Measurements from ENCODE around the gene SLC45A3. TPM values are rescaled to one million over a fixed set of nuclear protein-coding genes. Genes with fewer than 3 reads are reported as not detected.

SLC45A3 gene
- total RNA-seq, 4 donors from 2014 or later: 12.2 to 29.1 (median 17.0) TPM

DNA sequence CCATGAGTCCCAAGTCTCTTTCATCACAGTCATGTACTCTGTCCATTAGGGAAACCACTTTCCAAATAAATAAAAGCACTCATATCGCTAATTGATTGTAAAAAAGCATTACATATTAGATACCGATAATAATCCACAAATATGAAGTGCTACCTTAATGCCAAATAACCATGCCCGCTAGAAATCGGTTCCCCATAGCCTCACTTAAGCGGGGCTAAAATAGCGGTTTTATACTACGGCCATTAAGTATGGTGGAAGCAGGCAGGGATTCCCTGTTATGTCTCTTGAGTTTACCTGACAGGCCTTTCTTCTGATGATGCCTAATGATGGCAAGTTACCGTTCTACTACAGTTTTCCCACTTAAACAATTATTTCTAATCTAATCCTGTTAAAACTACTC, 52.4 kb downstream of the SLC45A3 start:
- Histone ChIP-seq H3K27ac (no peak overlapping the region), H3K4me3 (no peak overlapping the region), H3K4me1 (peaks cover 12 to 43% (median 33%) of the 10 kb centered on the region in 4 donors), H3K27me3 (no peaks in the 10 kb centered on the region), H3K9me3 (no peaks in the 10 kb centered on the region), H3K36me3 (peaks cover 0 to 6% (median under 1%) of the 10 kb centered on the region in 4 donors)
- in situ Hi-C loops (cut with MboI; ENCODE audit: low pct_ligation_motif_present in 1 of 4, low pct_unique_long_range_greater_than_20kb in 1 of 4, low sequenced_read_pairs in 3 of 4) (no loop called here), intact Hi-C loops (cut with DNase I; ENCODE audit: low total_unique reads) (no loop called here)
- no peak for TF ChIP-seq POLR2A (IDR thresholded peaks at IDR 0.05)
- TF ChIP-seq POLR2AphosphoS5 (IDR thresholded peaks at IDR 0.05): no peak
- TF ChIP-seq, protein P1, sequence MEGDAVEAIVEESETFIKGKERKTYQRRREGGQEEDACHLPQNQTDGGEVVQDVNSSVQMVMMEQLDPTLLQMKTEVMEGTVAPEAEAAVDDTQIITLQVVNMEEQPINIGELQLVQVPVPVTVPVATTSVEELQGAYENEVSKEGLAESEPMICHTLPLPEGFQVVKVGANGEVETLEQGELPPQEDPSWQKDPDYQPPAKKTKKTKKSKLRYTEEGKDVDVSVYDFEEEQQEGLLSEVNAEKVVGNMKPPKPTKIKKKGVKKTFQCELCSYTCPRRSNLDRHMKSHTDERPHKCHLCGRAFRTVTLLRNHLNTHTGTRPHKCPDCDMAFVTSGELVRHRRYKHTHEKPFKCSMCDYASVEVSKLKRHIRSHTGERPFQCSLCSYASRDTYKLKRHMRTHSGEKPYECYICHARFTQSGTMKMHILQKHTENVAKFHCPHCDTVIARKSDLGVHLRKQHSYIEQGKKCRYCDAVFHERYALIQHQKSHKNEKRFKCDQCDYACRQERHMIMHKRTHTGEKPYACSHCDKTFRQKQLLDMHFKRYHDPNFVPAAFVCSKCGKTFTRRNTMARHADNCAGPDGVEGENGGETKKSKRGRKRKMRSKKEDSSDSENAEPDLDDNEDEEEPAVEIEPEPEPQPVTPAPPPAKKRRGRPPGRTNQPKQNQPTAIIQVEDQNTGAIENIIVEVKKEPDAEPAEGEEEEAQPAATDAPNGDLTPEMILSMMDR (IDR thresholded peaks at IDR 0.05): no peak
- TF ChIP-seq EP300 (IDR thresholded peaks at IDR 0.05; ENCODE audit: low read depth): no peak
- DNase-seq: no peak
- 93% methylated on average over 8 of the region's 8 CpGs for WGBS, 2 donors (ENCODE audit: low coverage in 1 of 2)

DNA sequence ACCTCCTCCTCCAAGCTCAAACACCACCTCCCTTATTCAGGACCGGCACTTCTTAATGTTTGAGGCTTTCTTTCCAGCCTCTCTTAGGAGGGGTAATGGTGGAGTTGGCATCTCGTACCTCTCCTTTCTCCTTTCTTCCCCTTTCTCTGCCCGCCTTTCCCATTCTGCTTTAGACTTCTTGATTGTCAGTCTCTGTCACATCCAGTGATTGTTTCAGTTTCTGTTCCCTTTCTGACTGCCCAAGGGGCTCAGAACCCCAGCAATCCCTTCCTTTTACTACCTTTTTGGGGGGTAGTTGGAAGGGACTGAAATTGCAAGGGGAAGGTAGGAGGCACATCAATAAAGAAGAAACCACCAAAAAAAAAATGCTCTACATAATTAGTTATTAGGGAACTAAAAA, 54.1 kb downstream of the SLC45A3 start:
- no peak overlapping the region for H3K4me3 ChIP-seq
- H3K27me3 ChIP-seq: no peaks in the 10 kb centered on the region
- peaks cover 0 to 19% (median 4%) of the 10 kb centered on the region in 4 donors for H3K36me3 ChIP-seq
- WGBS, 2 donors (ENCODE audit: low coverage in 1 of 2): 76 to 96% methylated on average over 3 of the region's 3 CpGs
- DNase-seq: no peak
- H3K4me1 ChIP-seq: peaks cover 7 to 34% (median 25%) of the 10 kb centered on the region in 4 donors
- no peak overlapping the region for H3K27ac ChIP-seq
- intact Hi-C loops (cut with DNase I; ENCODE audit: low total_unique reads): no loop called here
- no peaks in the 10 kb centered on the region for H3K9me3 ChIP-seq
- TF ChIP-seq EP300 (IDR thresholded peaks at IDR 0.05; ENCODE audit: low read depth) (no peak), POLR2AphosphoS5 (IDR thresholded peaks at IDR 0.05) (no peak), POLR2A (IDR thresholded peaks at IDR 0.05) (no peak)
- TF ChIP-seq, protein P1 (IDR thresholded peaks at IDR 0.05): no peak
- in situ Hi-C loops (cut with MboI; ENCODE audit: low pct_ligation_motif_present in 1 of 4, low pct_unique_long_range_greater_than_20kb in 1 of 4, low sequenced_read_pairs in 3 of 4): no loop called here

GRCh38 chr1:205623646-205624045, 56.7 kb downstream of the SLC45A3 start:
- in situ Hi-C loops (cut with MboI; ENCODE audit: low pct_ligation_motif_present in 1 of 4, low pct_unique_long_range_greater_than_20kb in 1 of 4, low sequenced_read_pairs in 3 of 4) (no loop called here), intact Hi-C loops (cut with DNase I; ENCODE audit: low total_unique reads) (no loop called here)
- DNase-seq: no peak
- no peak overlapping the region for H3K4me3 ChIP-seq
- H3K36me3 ChIP-seq: peaks cover 0 to 38% (median 14%) of the 10 kb centered on the region in 4 donors
- WGBS, 2 donors (ENCODE audit: low coverage in 1 of 2): 80 to 87% methylated on average over 4 of the region's 4 CpGs
- H3K27ac ChIP-seq: no peak overlapping the region
- no peaks in the 10 kb centered on the region for H3K9me3 ChIP-seq
- H3K27me3 ChIP-seq: no peaks in the 10 kb centered on the region
- TF ChIP-seq POLR2A (IDR thresholded peaks at IDR 0.05) (no peak), POLR2AphosphoS5 (IDR thresholded peaks at IDR 0.05) (no peak)
- peaks cover 0 to 22% (median 11%) of the 10 kb centered on the region in 4 donors for H3K4me1 ChIP-seq

DNA sequence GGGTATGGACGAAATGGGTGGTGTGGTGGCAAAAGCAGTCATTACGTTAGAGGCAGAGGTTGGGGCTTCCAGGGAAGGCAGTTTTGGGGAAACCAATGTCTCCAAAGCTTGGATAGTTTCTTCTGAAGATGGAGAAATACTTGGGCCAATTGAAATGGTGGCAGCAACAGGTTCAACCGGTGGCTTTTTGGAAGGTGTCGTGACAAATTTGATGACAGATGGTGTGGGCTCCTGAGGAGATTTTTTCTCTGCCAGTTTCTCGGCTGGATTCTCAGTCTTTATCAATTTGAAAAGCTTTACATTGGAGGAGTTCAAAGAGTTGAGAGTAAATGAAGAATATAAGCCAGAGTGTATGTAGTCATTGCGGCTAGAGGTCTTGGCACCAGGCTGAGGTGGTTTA, 60.0 kb downstream of the SLC45A3 start:
- TF ChIP-seq POLR2A (IDR thresholded peaks at IDR 0.05): no peak
- no peak for TF ChIP-seq EP300 (IDR thresholded peaks at IDR 0.05; ENCODE audit: low read depth)
- no peak for TF ChIP-seq POLR2AphosphoS5 (IDR thresholded peaks at IDR 0.05)
- TF ChIP-seq, protein P1 (IDR thresholded peaks at IDR 0.05): no peak
- Histone ChIP-seq H3K9me3 (no peaks in the 10 kb centered on the region), H3K27ac (no peak overlapping the region), H3K27me3 (no peaks in the 10 kb centered on the region), H3K4me3 (no peak overlapping the region), H3K36me3 (peaks cover 0 to 68% (median 28%) of the 10 kb centered on the region in 4 donors), H3K4me1 (peaks cover 0 to 9% (median 3%) of the 10 kb centered on the region in 4 donors)
- in situ Hi-C loops (cut with MboI; ENCODE audit: low pct_ligation_motif_present in 1 of 4, low pct_unique_long_range_greater_than_20kb in 1 of 4, low sequenced_read_pairs in 3 of 4) (no loop called here), intact Hi-C loops (cut with DNase I; ENCODE audit: low total_unique reads) (no loop called here)
- DNase-seq: no peak
- WGBS, 2 donors (ENCODE audit: low coverage in 1 of 2): 88 to 93% methylated on average over 3 to 6 of the region's 6 CpGs

DNA sequence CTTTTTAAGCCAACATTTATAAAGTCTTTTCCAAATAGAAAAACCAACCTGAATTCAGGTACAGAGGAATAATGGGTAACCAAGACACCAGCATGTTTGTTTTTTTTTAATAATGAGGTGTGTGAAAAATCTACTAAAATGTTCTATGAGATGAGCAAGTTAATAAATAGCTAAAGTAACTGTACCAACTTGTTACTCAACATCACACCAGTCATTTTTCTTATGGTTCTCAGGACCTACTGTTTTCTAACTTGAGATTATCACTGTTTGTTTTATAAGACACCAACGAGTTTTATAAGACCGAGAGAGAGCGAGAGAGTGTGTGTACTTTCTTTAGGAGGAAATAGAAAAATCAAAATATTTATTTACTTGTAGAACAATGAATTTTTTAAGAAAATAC, 60.9 kb downstream of the SLC45A3 start:
- Histone ChIP-seq H3K4me1 (peaks cover 0 to 9% (median 3%) of the 10 kb centered on the region in 4 donors), H3K4me3 (no peak overlapping the region), H3K27me3 (no peaks in the 10 kb centered on the region), H3K9me3 (no peaks in the 10 kb centered on the region), H3K36me3 (peaks cover 0 to 74% (median 28%) of the 10 kb centered on the region in 4 donors), H3K27ac (no peak overlapping the region)
- intact Hi-C loops (cut with DNase I; ENCODE audit: low total_unique reads): no loop called here
- TF ChIP-seq, protein P1 (IDR thresholded peaks at IDR 0.05): no peak
- TF ChIP-seq POLR2AphosphoS5 (IDR thresholded peaks at IDR 0.05): no peak
- TF ChIP-seq POLR2A (IDR thresholded peaks at IDR 0.05): no peak
- no peak for TF ChIP-seq EP300 (IDR thresholded peaks at IDR 0.05; ENCODE audit: low read depth)
- 46 to 59% methylated on average over 3 of the region's 3 CpGs for WGBS, 2 donors (ENCODE audit: low coverage in 1 of 2)
- in situ Hi-C loops (cut with MboI; ENCODE audit: low pct_ligation_motif_present in 1 of 4, low pct_unique_long_range_greater_than_20kb in 1 of 4, low sequenced_read_pairs in 3 of 4): no loop called here
- no peak for DNase-seq

All from transverse colon (tissue), 4 donors.